Pancreas (tissue), 10 donors: ENCODE results near the gene CMC2. TPM values are rescaled to one million over a fixed set of nuclear protein-coding genes. Genes with fewer than 3 reads are reported as not detected.

Source experiments
- ATAC-seq, 4 donors: fragments of 200-7000 bp; cut with Tn5 transposase; one replicate each; pipeline versions ENCODE4 v1.8.0 to v1.9.1; 2020; ENCODE audit warnings: mild to moderate bottlenecking in 4 of 4, moderate library complexity in 4 of 4
- DNase-seq, 6 donors: peaks; one replicate each; pipeline ENCODE4 v3.0.0-alpha.2; 2020
- FAIRE-seq: peaks from 2 replicates; lab custom pipeline; 2012; peaks lifted over from hg19 to GRCh38; lab: Jason Lieb, UNC
- H3K27ac ChIP-seq, 4 donors: fragments of 200-600 bp; sonication (generic); 1 replicate in 3 of 4; 2 replicates in 1 of 4; pipeline versions ENCODE4 v1.5.0 to v1.8.0; 2020
- H3K27me3 ChIP-seq, 4 donors: fragments of 200-600 bp; one replicate each; pipeline ENCODE4 v1.8.0; 2021
- H3K36me3 ChIP-seq, 3 donors: fragments of 200-600 bp; sonication (generic) in 1 of 3; one replicate each; pipeline versions ENCODE4 v1.5.0 to v1.8.0; 2020 to 2021
- H3K4me1 ChIP-seq, 3 donors: fragments of 200-600 bp; one replicate each; pipeline ENCODE4 v1.8.0; 2021
- H3K4me3 ChIP-seq, 4 donors: fragments of 200-600 bp; sonication (generic) in 2 of 4; one replicate each; pipeline versions ENCODE4 v1.5.0 to v1.8.0; 2020 to 2021
- H3K9me3 ChIP-seq, 4 donors: fragments of 200-600 bp; one replicate each; pipeline ENCODE4 v1.8.0; 2021
- CTCF ChIP-seq, 4 donors: fragments of 200-600 bp; sonication (generic) in 3 of 4; IDR thresholded peaks; one replicate each; pipeline versions ENCODE4 v1.5.0 to v1.8.0; 2021; ENCODE audit warnings: antibody characterized with exemption in 4 of 4
- WGBS, 2 donors: extraction: QIAGEN DNeasy Blood & Tissue Kit; methylation state at CpG; one replicate each; pipeline ENCODE4 v1.1.7; 2013; 5-methylcytosine and 5-hydroxymethylcytosine counted together
- intact Hi-C, 3 donors: fragments of 100-400 bp; cut with DNase I; formaldehyde crosslinking; loops; one replicate each; pipeline versions ENCODE4 v1.11.1 to v1.14.2; 2022
- polyA plus RNA-seq, 2 donors: library from polyadenylated mRNA; stranded (reverse); fragments of 200-250 nt; gene quantifications; one replicate each; pipeline ENCODE4 v1.2.3, GENCODE V29; 2013
- total RNA-seq, 6 donors: library from RNA; stranded (reverse); fragmentation: NEBNext Ultra II Directional in 4 of 6; extraction: Animal tissue kit (Norgen Biotek cat#: 25700) in 4 of 6; gene quantifications; one replicate each; pipeline versions ENCODE4 v1.2.1 to v1.2.4, GENCODE V29; 2021 to 2023
- donor health status: healthy with polysubstance abuse.
- donor health status: DM: no; HTN: no; CAD: no; lungs with moderate emphysema.
- donor health status: DM: no; HTN: no; CAD: no.
- donor health status: control.
- donor health status: control.
- donor health status: Bipolar disorder and iron deficiency.
- donor health status: DM: yes; HTN: yes; CAD: no.
- donor health status: DM: no; HTN: no; CAD: no.
- donor health status: DM: no; HTN: no; CAD: no.
- donor health status: DM: yes; HTN: yes; CAD: no.

The CMC2 gene
- total and polyA plus RNA-seq, 8 donors = 13.3 to 58.1 (median 24.0) TPM

- WGBS, 2 donors = 73 to 76% methylated on average over 2 of the region's 2 CpGs
- intact Hi-C loops = no loop called here
- no peak for ATAC-seq
Observed at GRCh38 chr16:80936410-80936809, 70.3 kb downstream of the CMC2 start.

DNA sequence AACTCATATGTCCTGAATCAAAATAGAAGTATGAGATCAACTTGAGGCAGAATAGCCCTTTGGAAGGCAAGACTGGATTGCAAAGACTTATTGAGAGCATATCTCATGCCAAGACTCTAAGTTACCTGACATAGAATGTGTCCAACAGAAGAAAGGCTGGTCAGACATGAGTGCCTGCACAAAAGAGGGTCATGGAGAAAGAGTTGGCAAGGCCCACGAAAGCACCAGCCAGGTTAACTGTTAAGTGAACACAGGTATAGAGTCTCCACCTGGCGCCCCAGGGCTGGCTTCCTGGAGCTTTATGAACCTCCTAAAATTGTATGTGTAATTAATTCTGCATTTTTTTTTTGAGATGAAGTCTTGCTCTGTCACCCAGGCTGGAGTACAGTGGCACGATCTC is 71.0 kb downstream of the CMC2 start:
- no peaks in the 10 kb centered on the region for H3K27me3 ChIP-seq
- no peak for TF ChIP-seq CTCF (IDR thresholded peaks at IDR 0.05)
- H3K36me3 ChIP-seq = no peaks in the 10 kb centered on the region
- no peak overlapping the region for H3K4me3 ChIP-seq
- peaks cover 0 to 7% (median 0%) of the 10 kb centered on the region in 3 donors for H3K4me1 ChIP-seq
- FAIRE-seq = no peak
- no peak overlapping the region for H3K27ac ChIP-seq
- no peak for ATAC-seq
- intact Hi-C loops = no loop called here
- DNase-seq = no peak
- 82 to 87% methylated on average over 3 of the region's 3 CpGs for WGBS, 2 donors
- H3K9me3 ChIP-seq = no peaks in the 10 kb centered on the region

More at GRCh38 chr16:80936410-80936809, 70.3 kb downstream of the CMC2 start:
- H3K27me3 ChIP-seq = no peaks in the 10 kb centered on the region
- no peaks in the 10 kb centered on the region for H3K9me3 ChIP-seq
- no peaks in the 10 kb centered on the region for H3K36me3 ChIP-seq
- H3K27ac ChIP-seq = no peak overlapping the region
- DNase-seq (no peak), FAIRE-seq (no peak)
- TF ChIP-seq CTCF (IDR thresholded peaks at IDR 0.05) = no peak
- H3K4me3 ChIP-seq = no peak overlapping the region
- H3K4me1 ChIP-seq = peaks cover 0 to 7% (median 0%) of the 10 kb centered on the region in 3 donors

- WGBS, 2 donors = 26 to 42% methylated on average over 20 of the region's 20 CpGs
- Histone ChIP-seq H3K27ac (peak overlapping the region; percentile 25 to 45 (median 31)), H3K9me3 (no peaks in the 10 kb centered on the region), H3K4me1 (peaks cover 0 to 7% (median 0%) of the 10 kb centered on the region in 3 donors), H3K4me3 (peak overlapping the region in 3 of 4 donors; percentile 20 to 48 (median 41)), H3K27me3 (no peaks in the 10 kb centered on the region), H3K36me3 (no peaks in the 10 kb centered on the region)
- intact Hi-C loops = no loop called here
- ATAC-seq (peak; percentile 21 to 59 (median 42)), DNase-seq (peak in 3 of 6 donors; percentile 7 to 57 (median 16)), FAIRE-seq (no peak)
- TF ChIP-seq CTCF (IDR thresholded peaks at IDR 0.05) = no peak
Observed at GRCh38 chr16:80932708-80933095, 74.0 kb downstream of the CMC2 start.

DNA sequence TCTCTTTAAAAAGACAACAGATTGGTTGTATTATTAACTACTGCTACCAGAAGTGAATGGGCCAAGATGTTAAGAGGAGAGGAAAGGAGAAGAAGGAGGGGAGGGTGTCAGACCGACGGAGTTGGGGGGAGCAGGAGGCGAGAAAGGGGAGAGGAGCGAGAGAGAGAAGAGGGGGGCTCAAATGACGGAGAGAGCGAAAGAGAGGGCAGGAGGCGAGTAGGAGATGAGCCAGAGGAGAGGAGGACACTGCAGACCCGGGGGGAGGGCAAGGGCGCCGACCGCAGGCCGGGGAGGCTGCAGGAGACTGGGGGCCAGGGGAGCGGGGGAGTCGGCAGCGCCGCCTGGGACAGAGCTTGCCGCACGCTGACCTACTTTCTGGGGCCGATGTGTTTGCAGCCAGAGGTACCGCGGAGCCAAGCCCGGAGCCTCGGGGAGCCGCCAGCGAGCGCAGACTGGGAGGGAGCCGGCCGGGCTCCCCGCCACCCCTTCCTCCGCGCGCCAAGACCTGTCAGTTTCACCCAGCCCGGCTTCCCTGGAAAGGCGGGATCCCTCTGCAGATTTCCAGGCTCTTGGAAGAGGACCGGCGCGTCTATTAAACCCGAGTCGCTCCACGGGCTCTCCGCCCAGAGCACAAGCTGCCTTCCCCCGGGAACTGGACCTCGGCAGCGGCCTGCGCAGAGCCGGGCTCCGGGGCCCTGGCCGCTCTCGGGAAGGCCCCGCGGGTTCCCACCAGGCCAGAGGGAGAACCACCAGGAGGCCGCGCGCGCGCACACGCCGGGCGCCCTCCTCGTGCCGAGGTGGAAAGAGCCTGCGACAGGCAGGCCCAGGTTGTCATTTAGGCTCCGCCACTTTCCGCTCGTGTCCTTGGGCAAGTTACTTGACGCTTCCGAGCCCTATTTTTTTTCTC is 74.6 kb downstream of the CMC2 start:
- Histone ChIP-seq H3K27ac (peak overlapping the region; percentile 25 to 45 (median 31)), H3K9me3 (no peaks in the 10 kb centered on the region), H3K36me3 (no peaks in the 10 kb centered on the region), H3K27me3 (no peaks in the 10 kb centered on the region), H3K4me3 (peak overlapping the region; percentile 20 to 48 (median 31)), H3K4me1 (peaks cover 0 to 7% (median 0%) of the 10 kb centered on the region in 3 donors)
- 3 to 4% methylated on average over 55 to 67 of the region's 67 CpGs for WGBS, 2 donors
- TF ChIP-seq CTCF (IDR thresholded peaks at IDR 0.05) = no peak
- peak; percentile 43 to 86 (median 55) for DNase-seq
- intact Hi-C loops = no loop called here
- peak; percentile 76 to 90 (median 89) for ATAC-seq
- no peak for FAIRE-seq
